GM12891 (cell line): ENCODE results near the gene SRMS.

ENCODE experiments used
- PAX5 ChIP-seq: IDR thresholded peaks from 2 replicates; pipeline ENCODE4 v1.6.1; 2011; ENCODE audit warnings: low read length, moderate library complexity, mild to moderate bottlenecking; ENCODE audit not compliant: insufficient read depth, severe bottlenecking
- POLR2A ChIP-seq: IDR thresholded peaks from 2 replicates; pipeline ENCODE4 v1.6.1; 2011; ENCODE audit warnings: low read depth, low read length, control low read depth
- POLR2AphosphoS5 ChIP-seq: IDR thresholded peaks from 2 replicates; pipeline ENCODE4 v1.6.1; 2011; ENCODE audit warnings: low read depth, low read length, control low read depth
- SPI1 ChIP-seq: IDR thresholded peaks from 2 replicates; pipeline ENCODE4 v1.6.1; 2011; ENCODE audit warnings: low read depth, low read length, control low read depth
- TAF1 ChIP-seq: IDR thresholded peaks from 2 replicates; pipeline ENCODE4 v1.6.1; 2011; ENCODE audit warnings: low read depth, low read length, control low read depth

- TF ChIP-seq TAF1 (no peak), POLR2A (no peak), POLR2AphosphoS5 (no peak), PAX5 (no peak), SPI1 (no peak)
These were observed 28.4 kb downstream of the SRMS start for GRCh38 chr20:63518946-63519667.
